Measurements from ENCODE around the gene C6orf163.
A peak's percentile ranks its signal among the peaks of the same experiment; 100 is the strongest.

Gene C6orf163

DNA sequence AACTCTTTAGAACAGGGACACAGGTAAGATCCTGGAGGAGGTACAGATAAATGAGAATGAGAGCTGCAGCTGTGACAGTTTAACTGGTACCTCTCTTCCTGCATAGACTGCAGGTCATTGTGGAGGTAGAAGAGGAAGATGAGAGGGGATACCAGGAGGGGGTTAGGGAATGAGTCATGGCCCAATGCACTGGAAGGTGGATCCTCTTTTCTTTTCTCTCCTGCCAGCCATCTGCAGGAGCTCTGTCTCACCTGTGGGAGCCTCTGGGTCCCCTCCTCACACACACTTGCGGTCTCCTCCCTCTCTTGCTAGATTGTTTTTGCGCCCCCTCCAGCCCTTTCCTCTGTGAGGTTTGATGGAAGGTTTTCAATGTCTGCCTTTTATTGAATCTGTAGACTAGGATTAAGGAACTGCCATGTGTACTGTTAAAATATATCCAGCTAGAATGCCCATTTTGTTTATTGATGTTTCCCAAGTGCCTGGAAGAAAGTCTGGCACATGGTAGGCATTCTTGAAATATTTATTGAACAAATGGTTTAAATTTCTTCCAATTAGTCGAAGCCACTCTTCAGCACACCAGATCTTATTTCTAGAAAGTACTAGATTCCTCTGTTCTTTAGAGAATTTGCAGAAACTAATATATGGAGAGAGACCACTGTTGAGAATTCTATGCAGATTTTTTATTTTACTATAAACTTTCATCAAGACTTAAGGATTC, 13.0 kb downstream of the C6orf163 start:
- peaks cover 3% of the 10 kb centered on the region for H3K36me3 ChIP-seq (ENCODE audit: control insufficient read depth, insufficient read depth, low read length, severe bottlenecking)
- H3K4me1 ChIP-seq (ENCODE audit: control insufficient read depth, insufficient read depth, low read length) = no peaks in the 10 kb centered on the region
- peak; percentile 61 for DNase-seq (ENCODE audit: low read depth)
- no peaks in the 10 kb centered on the region for H3K27me3 ChIP-seq (replicated peaks; ENCODE audit: control insufficient read depth, insufficient read depth, low read length)
- H3K9ac ChIP-seq (ENCODE audit: low read length) = no peak overlapping the region
- H3K9me3 ChIP-seq (ENCODE audit: control insufficient read depth, low read length) = no peaks in the 10 kb centered on the region
- no peak overlapping the region for H3K4me3 ChIP-seq (ENCODE audit: low read length)

DNA sequence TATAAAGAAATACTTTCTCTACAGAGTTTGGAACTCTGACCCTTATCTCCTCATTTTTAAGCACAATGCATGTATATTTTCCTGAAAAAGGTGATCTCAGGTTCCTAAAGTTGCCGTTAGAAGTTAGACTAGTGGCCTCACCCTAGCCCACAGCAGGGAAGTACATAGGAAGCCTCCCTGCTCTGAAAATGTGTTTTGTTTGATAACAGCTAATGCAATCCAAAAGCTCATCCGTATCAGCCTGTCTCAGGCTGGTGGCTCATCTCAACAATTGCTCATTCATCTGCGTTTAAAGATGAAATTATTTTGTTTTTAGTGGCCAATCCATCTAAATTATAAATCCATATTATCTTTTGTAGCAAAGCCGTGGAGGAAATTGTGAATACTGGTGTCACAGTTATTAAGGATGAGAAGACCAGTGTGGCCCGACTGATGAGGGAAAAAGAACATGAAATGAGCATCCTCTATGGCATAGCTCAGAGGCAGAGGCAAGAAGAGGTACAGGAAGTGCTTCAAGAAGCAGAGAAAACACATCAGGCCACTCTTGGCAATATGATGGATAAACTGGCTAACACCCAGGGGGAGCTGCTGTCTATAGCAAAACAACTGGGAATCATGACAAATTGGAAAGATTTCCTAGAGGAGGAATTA, 20.1 kb downstream of the C6orf163 start:
- no peak for DNase-seq (ENCODE audit: low read depth)
- peaks cover 4% of the 10 kb centered on the region for H3K36me3 ChIP-seq (ENCODE audit: control insufficient read depth, insufficient read depth, low read length, severe bottlenecking)
- H3K27me3 ChIP-seq (replicated peaks; ENCODE audit: control insufficient read depth, insufficient read depth, low read length) = no peaks in the 10 kb centered on the region
- H3K4me3 ChIP-seq (ENCODE audit: low read length) = no peak overlapping the region
- H3K9ac ChIP-seq (ENCODE audit: low read length) = no peak overlapping the region
- H3K9me3 ChIP-seq (ENCODE audit: control insufficient read depth, low read length) = no peaks in the 10 kb centered on the region
- no peaks in the 10 kb centered on the region for H3K4me1 ChIP-seq (ENCODE audit: control insufficient read depth, insufficient read depth, low read length)

DNA sequence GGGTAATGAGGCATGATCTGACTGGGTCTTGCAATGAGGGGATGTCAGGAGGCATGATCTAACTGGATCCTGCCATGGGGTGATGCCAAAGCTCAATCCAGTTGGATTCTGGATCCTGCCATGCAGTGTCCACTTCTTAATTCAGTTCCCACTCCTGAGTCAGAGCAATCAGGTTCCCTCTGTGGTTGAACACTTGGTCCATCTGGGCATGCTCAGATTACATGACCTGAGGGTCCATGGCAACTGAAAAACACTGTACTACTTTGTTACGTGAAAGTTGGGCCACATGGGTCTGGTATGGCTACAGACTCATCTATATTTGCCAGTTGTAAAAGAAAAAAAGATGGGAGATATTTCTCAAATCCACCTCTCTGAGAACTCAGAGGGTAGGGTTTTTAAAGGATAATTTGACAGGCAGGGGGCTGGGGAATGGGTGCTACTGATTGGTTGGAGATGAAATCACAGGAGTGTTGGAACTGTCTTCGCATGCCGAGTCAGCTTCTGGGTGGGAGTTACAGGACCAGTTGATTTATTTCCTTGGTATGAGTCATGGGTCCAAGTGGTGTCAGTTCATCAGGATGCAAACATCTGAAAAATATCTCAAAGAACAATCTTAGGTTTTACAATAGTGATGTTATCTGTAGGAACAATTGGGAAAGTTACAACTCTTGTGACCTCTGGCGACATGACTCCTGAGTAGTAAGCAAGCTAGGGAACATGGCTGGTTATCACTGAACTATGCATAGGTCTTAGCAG, 21.6 kb downstream of the C6orf163 start:
- Histone ChIP-seq H3K27me3 (replicated peaks; ENCODE audit: control insufficient read depth, insufficient read depth, low read length) (no peaks in the 10 kb centered on the region), H3K4me3 (ENCODE audit: low read length) (no peak overlapping the region), H3K4me1 (ENCODE audit: control insufficient read depth, insufficient read depth, low read length) (no peaks in the 10 kb centered on the region), H3K36me3 (ENCODE audit: control insufficient read depth, insufficient read depth, low read length, severe bottlenecking) (peaks cover 4% of the 10 kb centered on the region), H3K9ac (ENCODE audit: low read length) (no peak overlapping the region), H3K9me3 (ENCODE audit: control insufficient read depth, low read length) (no peaks in the 10 kb centered on the region)
- DNase-seq (ENCODE audit: low read depth) = no peak

DNA sequence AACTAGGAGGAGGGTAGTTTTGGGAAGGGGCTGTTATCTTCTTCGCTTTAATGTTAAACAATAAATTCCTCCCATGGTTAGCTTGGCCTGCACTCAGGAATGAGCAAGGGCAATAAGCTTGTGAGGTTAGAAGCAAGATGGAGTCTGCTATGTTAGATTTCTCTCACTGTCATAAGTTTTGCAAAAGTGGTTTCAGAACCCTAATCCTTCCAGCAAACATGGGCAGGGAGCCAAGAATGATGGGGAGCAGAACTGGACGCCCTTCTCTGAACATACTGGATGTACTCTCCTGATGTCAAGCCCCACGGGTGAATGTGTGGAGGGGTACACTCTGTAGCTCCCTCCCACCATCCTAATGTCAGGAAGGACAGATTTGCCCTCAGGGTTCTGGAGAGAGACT, 22.3 kb downstream of the C6orf163 start:
- no peak overlapping the region for H3K9ac ChIP-seq (ENCODE audit: low read length)
- H3K4me3 ChIP-seq (ENCODE audit: low read length) = no peak overlapping the region
- no peaks in the 10 kb centered on the region for H3K4me1 ChIP-seq (ENCODE audit: control insufficient read depth, insufficient read depth, low read length)
- no peaks in the 10 kb centered on the region for H3K27me3 ChIP-seq (replicated peaks; ENCODE audit: control insufficient read depth, insufficient read depth, low read length)
- no peaks in the 10 kb centered on the region for H3K9me3 ChIP-seq (ENCODE audit: control insufficient read depth, low read length)
- no peak for DNase-seq (ENCODE audit: low read depth)
- H3K36me3 ChIP-seq (ENCODE audit: control insufficient read depth, insufficient read depth, low read length, severe bottlenecking) = peaks cover 4% of the 10 kb centered on the region

DNA sequence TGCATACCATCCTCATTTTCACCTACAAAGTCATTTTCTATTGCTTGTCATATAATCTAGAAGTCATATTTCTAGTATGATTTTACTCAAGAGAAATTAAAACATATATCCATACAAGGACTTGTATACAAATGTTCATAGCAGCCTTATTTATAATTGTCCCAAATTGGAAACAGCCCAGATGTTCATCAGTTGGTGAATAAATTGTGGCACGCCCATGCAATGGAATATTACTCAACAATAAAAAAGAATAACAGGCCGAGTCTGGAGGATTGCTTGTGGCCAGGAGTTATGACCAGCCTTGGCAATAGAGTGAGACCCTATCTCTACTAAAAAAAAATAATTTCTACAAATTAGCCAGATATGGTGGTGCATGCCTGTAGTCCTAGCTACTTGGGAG, 28.8 kb downstream of the C6orf163 start:
- no peak overlapping the region for H3K9ac ChIP-seq (ENCODE audit: low read length)
- H3K4me1 ChIP-seq (ENCODE audit: control insufficient read depth, insufficient read depth, low read length) = no peaks in the 10 kb centered on the region
- H3K27me3 ChIP-seq (replicated peaks; ENCODE audit: control insufficient read depth, insufficient read depth, low read length) = no peaks in the 10 kb centered on the region
- DNase-seq (ENCODE audit: low read depth) = no peak
- no peaks in the 10 kb centered on the region for H3K36me3 ChIP-seq (ENCODE audit: control insufficient read depth, insufficient read depth, low read length, severe bottlenecking)
- no peaks in the 10 kb centered on the region for H3K9me3 ChIP-seq (ENCODE audit: control insufficient read depth, low read length)
- no peak overlapping the region for H3K4me3 ChIP-seq (ENCODE audit: low read length)

DNA sequence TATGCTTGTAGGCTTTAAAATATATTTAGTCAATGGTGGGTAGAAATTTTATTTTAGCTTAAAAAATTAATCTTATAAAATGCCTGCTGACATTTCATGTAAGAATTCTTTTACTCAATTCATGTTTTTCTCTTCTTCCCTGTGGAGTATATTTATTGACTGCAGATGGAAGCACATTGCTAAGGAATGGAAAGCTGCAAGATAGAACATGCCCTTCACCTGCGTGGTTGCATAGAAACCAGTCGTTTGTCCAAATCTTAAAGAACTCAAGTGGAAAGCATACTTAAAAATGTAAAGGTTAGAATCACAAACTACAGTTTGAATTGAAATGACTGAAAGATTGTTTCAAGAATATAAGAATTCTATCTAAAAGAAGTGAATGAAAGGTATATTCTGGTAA, 30.7 kb downstream of the C6orf163 start:
- H3K36me3 ChIP-seq (ENCODE audit: control insufficient read depth, insufficient read depth, low read length, severe bottlenecking) = no peaks in the 10 kb centered on the region
- H3K9ac ChIP-seq (ENCODE audit: low read length) = no peak overlapping the region
- H3K27me3 ChIP-seq (replicated peaks; ENCODE audit: control insufficient read depth, insufficient read depth, low read length) = no peaks in the 10 kb centered on the region
- no peaks in the 10 kb centered on the region for H3K9me3 ChIP-seq (ENCODE audit: control insufficient read depth, low read length)
- peaks cover 5% of the 10 kb centered on the region for H3K4me1 ChIP-seq (ENCODE audit: control insufficient read depth, insufficient read depth, low read length)
- H3K4me3 ChIP-seq (ENCODE audit: low read length) = no peak overlapping the region
- DNase-seq (ENCODE audit: low read depth) = no peak

DNA sequence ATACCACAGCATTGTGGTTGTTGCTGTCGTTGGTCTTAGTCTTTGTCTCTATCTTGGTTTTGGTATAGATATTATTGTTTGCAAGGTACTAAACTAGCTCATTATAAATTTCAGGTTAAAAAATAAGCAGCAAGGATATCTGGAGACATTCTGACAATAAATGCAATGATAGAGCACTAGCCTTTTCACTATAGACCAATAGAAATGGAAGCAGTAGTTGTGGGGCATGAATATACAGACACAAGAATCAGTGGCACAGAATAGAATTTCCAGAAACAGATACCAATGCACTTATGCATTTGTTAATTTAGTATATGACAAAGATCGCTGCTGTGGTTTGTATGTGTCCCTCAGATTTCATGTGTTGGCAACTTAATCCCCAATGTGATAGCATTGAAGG, 32.0 kb downstream of the C6orf163 start:
- Histone ChIP-seq H3K9ac (ENCODE audit: low read length) (no peak overlapping the region), H3K4me3 (ENCODE audit: low read length) (no peak overlapping the region), H3K4me1 (ENCODE audit: control insufficient read depth, insufficient read depth, low read length) (peaks cover 5% of the 10 kb centered on the region), H3K9me3 (ENCODE audit: control insufficient read depth, low read length) (no peaks in the 10 kb centered on the region), H3K36me3 (ENCODE audit: control insufficient read depth, insufficient read depth, low read length, severe bottlenecking) (no peaks in the 10 kb centered on the region), H3K27me3 (replicated peaks; ENCODE audit: control insufficient read depth, insufficient read depth, low read length) (no peaks in the 10 kb centered on the region)
- no peak for DNase-seq (ENCODE audit: low read depth)

DNA sequence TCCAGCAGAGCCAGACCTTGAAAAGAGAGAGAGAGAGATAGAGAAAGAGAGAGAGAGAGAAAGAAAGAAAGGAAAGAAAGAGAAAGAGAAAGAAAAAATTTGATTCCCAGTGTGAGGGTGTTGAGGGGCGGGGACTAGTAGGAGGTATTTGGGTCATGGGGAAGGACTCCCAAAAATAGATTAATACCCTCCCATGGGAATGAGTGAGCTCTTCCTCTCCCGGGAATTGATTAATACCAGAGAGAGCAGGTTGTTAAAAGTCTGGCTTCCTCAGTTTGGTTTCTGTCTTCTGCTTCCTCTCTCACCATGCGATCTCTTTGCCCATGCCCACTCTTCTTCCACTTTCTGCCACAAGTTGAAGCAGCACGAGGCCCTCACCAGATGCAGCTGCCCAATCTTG, 34.3 kb downstream of the C6orf163 start:
- no peak overlapping the region for H3K9ac ChIP-seq (ENCODE audit: low read length)
- no peak for DNase-seq (ENCODE audit: low read depth)
- H3K4me3 ChIP-seq (ENCODE audit: low read length) = no peak overlapping the region

DNA sequence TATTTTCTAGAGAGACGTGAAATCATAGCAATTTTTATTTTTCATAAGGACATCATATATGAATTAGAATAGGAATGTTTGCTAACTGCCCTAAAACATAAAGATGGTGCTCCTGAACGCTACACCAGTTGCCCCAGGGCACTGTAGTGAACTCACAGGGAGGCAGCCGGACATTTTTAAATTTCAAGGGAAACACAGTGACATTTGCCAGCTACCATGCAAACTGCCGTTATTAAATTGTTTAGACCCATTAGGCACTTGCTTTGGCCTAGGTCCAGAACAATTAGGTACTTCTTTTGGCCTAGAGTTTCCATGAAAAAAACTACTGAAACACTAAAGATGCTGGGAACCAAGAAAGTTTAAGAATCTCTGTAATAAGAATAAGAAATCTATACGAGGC, 38.2 kb downstream of the C6orf163 start:
- H3K27me3 ChIP-seq (replicated peaks; ENCODE audit: control insufficient read depth, insufficient read depth, low read length) = no peaks in the 10 kb centered on the region
- no peaks in the 10 kb centered on the region for H3K9me3 ChIP-seq (ENCODE audit: control insufficient read depth, low read length)
- H3K9ac ChIP-seq (ENCODE audit: low read length) = no peak overlapping the region
- peaks cover 5% of the 10 kb centered on the region for H3K4me1 ChIP-seq (ENCODE audit: control insufficient read depth, insufficient read depth, low read length)
- H3K4me3 ChIP-seq (ENCODE audit: low read length) = no peak overlapping the region
- no peak for DNase-seq (ENCODE audit: low read depth)
- H3K36me3 ChIP-seq (ENCODE audit: control insufficient read depth, insufficient read depth, low read length, severe bottlenecking) = no peaks in the 10 kb centered on the region

More for the DNA sequence above, 34.3 kb downstream of the C6orf163 start:
- H3K27me3 ChIP-seq (replicated peaks; ENCODE audit: control insufficient read depth, insufficient read depth, low read length) = no peaks in the 10 kb centered on the region
- no peaks in the 10 kb centered on the region for H3K36me3 ChIP-seq (ENCODE audit: control insufficient read depth, insufficient read depth, low read length, severe bottlenecking)
- peaks cover 5% of the 10 kb centered on the region for H3K4me1 ChIP-seq (ENCODE audit: control insufficient read depth, insufficient read depth, low read length)
- H3K9me3 ChIP-seq (ENCODE audit: control insufficient read depth, low read length) = no peaks in the 10 kb centered on the region

DNA sequence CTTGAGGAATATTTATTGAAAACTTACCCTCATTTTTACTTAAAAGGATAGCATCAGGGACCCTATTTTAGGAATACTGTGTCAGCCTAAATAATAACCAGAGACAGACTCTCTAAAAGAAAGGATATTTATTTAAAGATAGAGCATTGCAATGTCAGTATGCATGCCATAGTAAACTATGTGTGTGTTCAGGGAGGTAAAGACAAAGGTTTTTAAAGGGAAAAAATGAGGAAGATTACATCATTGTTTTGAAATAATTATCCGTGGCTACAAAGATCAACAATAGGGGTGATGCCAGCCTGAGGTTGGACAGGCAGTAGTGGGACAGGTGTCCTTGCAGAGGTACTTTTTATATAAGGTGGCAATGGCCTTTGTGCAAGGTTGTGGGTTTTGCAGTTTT, 39.4 kb downstream of the C6orf163 start:
- Histone ChIP-seq H3K36me3 (ENCODE audit: control insufficient read depth, insufficient read depth, low read length, severe bottlenecking) (no peaks in the 10 kb centered on the region), H3K9ac (ENCODE audit: low read length) (no peak overlapping the region), H3K9me3 (ENCODE audit: control insufficient read depth, low read length) (no peaks in the 10 kb centered on the region), H3K27me3 (replicated peaks; ENCODE audit: control insufficient read depth, insufficient read depth, low read length) (no peaks in the 10 kb centered on the region), H3K4me3 (ENCODE audit: low read length) (no peak overlapping the region), H3K4me1 (ENCODE audit: control insufficient read depth, insufficient read depth, low read length) (no peaks in the 10 kb centered on the region)
- DNase-seq (ENCODE audit: low read depth) = no peak

DNA sequence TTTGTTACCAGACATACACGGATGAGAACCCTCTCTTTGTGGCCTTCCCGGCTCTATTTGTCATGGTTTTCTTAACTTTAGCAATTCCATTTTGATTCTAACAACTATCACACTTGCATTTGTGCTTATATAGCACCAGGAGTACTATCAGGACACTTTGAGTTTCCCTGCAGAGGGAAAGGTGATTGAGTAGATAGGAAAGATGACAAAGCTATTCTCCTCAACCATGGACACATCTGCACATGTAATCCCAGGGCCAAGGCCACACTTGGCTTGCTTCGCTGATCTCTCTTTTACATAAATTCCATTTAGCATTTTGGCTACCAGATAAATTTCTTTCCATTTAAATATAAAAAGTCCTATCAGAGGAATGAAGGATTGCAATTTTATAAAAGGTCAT, 39.8 kb downstream of the C6orf163 start:
- DNase-seq (ENCODE audit: low read depth) = no peak
- no peaks in the 10 kb centered on the region for H3K27me3 ChIP-seq (replicated peaks; ENCODE audit: control insufficient read depth, insufficient read depth, low read length)

More for the DNA sequence above, 39.8 kb downstream of the C6orf163 start:
- H3K4me3 ChIP-seq (ENCODE audit: low read length) = no peak overlapping the region
- no peaks in the 10 kb centered on the region for H3K36me3 ChIP-seq (ENCODE audit: control insufficient read depth, insufficient read depth, low read length, severe bottlenecking)
- no peak overlapping the region for H3K9ac ChIP-seq (ENCODE audit: low read length)
- no peaks in the 10 kb centered on the region for H3K4me1 ChIP-seq (ENCODE audit: control insufficient read depth, insufficient read depth, low read length)
- H3K9me3 ChIP-seq (ENCODE audit: control insufficient read depth, low read length) = no peaks in the 10 kb centered on the region
